ENCODE measurements around the gene ALB. TPM values are rescaled to one million over a fixed set of nuclear protein-coding genes. Genes with fewer than 3 reads are reported as not detected.

The ALB gene
- total RNA-seq, 1 donor from 2014 or later, result 15.7 TPM

DNA sequence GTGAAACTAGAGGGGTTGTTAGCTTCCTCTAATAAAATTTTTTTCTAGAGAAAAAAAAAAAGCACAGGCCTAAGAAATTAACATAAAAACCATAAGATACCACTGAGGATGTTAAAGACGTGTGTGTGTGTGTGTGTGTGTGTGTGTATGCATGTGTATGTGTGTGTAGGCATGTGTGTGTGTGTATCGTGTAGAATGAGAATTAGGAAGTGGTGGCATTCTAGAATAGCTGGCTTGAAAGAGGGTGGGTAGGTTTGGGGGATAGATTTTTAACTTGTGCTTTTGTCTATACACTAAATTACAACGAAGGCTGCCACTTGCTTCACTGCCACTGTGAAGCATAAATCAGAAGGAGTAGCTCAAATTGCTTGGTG is 54.9 kb downstream of the ALB start:
- Histone ChIP-seq H3K27me3 (ENCODE audit: control insufficient read depth in 3 of 3, insufficient read depth in 3 of 3, low read length in 3 of 3) (no peaks in the 10 kb centered on the region), H3K36me3 (ENCODE audit: control insufficient read depth in 3 of 3, insufficient read depth in 3 of 3, low read length in 3 of 3) (no peaks in the 10 kb centered on the region), H3K4me3 (ENCODE audit: low read length in 3 of 3) (no peak overlapping the region), H3K9ac (ENCODE audit: low read depth in 1 of 3, low read length in 3 of 3) (no peak overlapping the region), H3K4me1 (ENCODE audit: control insufficient read depth in 3 of 3, insufficient read depth in 3 of 3, low read length in 3 of 3) (no peaks in the 10 kb centered on the region), H3K27ac (ENCODE audit: low read depth, low read length) (no peak overlapping the region), H3K9me3 (ENCODE audit: control insufficient read depth in 3 of 3, low read length in 3 of 3) (no peaks in the 10 kb centered on the region)

DNA sequence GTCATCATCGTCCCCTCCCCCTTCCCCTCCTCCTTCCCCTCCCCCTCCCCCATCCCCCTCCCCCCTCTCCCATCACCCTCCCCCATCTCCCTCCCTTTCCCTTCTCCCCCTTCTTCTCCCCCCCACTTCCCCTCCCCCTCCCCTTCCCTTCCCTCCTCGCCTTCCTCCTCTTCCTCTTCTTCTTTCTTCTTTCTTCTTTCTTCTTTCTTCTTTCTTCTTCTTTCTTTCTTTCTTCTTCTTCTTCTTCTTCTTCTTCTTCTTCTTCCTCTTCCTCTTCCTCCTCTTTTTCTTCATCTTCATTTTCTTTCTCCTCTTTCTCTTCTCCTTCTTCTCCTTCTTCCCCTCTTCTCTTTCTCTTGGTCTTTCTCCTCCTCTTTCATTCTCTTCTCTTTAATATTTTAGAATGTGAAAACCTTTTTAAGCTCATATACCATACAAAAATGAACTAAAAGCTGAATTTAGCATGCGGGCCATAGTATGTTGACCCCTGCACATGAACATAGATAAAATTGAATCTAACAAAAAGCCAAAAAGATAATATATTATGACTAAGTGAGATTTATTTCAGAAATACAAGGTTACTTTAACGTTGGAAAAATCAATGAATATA is 56.9 kb downstream of the ALB start:
- Histone ChIP-seq H3K27ac (ENCODE audit: low read depth, low read length) (no peak overlapping the region), H3K27me3 (ENCODE audit: control insufficient read depth in 3 of 3, insufficient read depth in 3 of 3, low read length in 3 of 3) (no peaks in the 10 kb centered on the region), H3K4me3 (ENCODE audit: low read length in 3 of 3) (no peak overlapping the region), H3K4me1 (ENCODE audit: control insufficient read depth in 3 of 3, insufficient read depth in 3 of 3, low read length in 3 of 3) (no peaks in the 10 kb centered on the region), H3K36me3 (ENCODE audit: control insufficient read depth in 3 of 3, insufficient read depth in 3 of 3, low read length in 3 of 3) (no peaks in the 10 kb centered on the region), H3K9me3 (ENCODE audit: control insufficient read depth in 3 of 3, low read length in 3 of 3) (no peaks in the 10 kb centered on the region), H3K9ac (ENCODE audit: low read depth in 1 of 3, low read length in 3 of 3) (no peak overlapping the region)

DNA sequence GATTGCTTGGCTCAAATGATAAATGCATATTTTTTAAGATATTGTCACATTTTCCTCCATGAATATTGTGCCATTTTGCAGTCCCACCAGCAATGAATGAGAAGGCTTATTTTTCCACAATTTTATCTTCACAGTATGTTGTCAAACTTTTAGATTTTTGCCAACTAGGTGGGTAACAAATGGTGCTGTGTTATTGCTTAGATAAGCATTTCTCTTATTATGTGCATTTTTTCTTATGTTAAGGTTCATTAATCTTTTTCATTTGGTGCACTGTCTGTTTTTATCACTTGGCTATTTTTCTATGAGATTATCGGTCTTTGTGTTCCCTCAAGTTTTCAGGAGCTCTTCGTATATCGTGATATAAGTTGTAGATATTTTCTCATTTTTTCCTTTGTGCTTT is 64.1 kb downstream of the ALB start:
- no peak overlapping the region for H3K9ac ChIP-seq (ENCODE audit: low read depth in 1 of 3, low read length in 3 of 3)
- no peaks in the 10 kb centered on the region for H3K9me3 ChIP-seq (ENCODE audit: control insufficient read depth in 3 of 3, low read length in 3 of 3)
- no peak overlapping the region for H3K27ac ChIP-seq (ENCODE audit: low read depth, low read length)
- no peaks in the 10 kb centered on the region for H3K27me3 ChIP-seq (ENCODE audit: control insufficient read depth in 3 of 3, insufficient read depth in 3 of 3, low read length in 3 of 3)
- no peak overlapping the region for H3K4me3 ChIP-seq (ENCODE audit: low read length in 3 of 3)
- no peaks in the 10 kb centered on the region for H3K4me1 ChIP-seq (ENCODE audit: control insufficient read depth in 3 of 3, insufficient read depth in 3 of 3, low read length in 3 of 3)
- H3K36me3 ChIP-seq (ENCODE audit: control insufficient read depth in 3 of 3, insufficient read depth in 3 of 3, low read length in 3 of 3), result no peaks in the 10 kb centered on the region

DNA sequence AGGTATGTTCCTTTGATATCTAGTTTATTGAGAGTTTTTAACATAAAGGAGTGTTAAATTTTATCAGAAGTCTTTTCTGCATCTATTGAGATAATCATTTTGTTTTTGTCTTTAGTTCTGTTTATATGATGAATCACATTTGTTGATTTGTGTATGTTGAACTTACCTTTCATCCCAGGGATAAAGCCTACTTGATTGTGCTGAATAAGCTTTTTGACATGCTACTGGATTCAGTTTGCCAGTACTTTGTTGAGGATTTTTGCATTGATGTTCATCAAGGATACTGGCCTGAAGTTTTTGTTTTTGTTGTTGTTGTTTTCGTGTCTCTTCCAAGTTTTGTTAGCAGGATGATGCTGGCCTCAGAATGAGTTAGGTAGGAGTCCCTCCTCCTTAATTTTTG is 66.6 kb downstream of the ALB start:
- H3K27me3 ChIP-seq (ENCODE audit: control insufficient read depth in 3 of 3, insufficient read depth in 3 of 3, low read length in 3 of 3), result no peaks in the 10 kb centered on the region
- no peak overlapping the region for H3K27ac ChIP-seq (ENCODE audit: low read depth, low read length)
- no peak overlapping the region for H3K4me3 ChIP-seq (ENCODE audit: low read length in 3 of 3)
- no peaks in the 10 kb centered on the region for H3K9me3 ChIP-seq (ENCODE audit: control insufficient read depth in 3 of 3, low read length in 3 of 3)
- H3K36me3 ChIP-seq (ENCODE audit: control insufficient read depth in 3 of 3, insufficient read depth in 3 of 3, low read length in 3 of 3), result no peaks in the 10 kb centered on the region
- H3K9ac ChIP-seq (ENCODE audit: low read depth in 1 of 3, low read length in 3 of 3), result no peak overlapping the region
- no peaks in the 10 kb centered on the region for H3K4me1 ChIP-seq (ENCODE audit: control insufficient read depth in 3 of 3, insufficient read depth in 3 of 3, low read length in 3 of 3)

Other genes starting within 250 kb of the ALB start
- 46.4 TPM for gene ANKRD17, start 145.5 kb upstream of the ALB start, total RNA-seq
- gene AFP, start 31.9 kb downstream of the ALB start, total RNA-seq, result 1.0 TPM
- not detected for gene AFM, start 77.5 kb downstream of the ALB start, total RNA-seq
- gene RASSF6, start 216.1 kb downstream of the ALB start, total RNA-seq, result not detected